ENCODE data around the gene TTLL11. TPM values are rescaled to one million over a fixed set of nuclear protein-coding genes. Genes with fewer than 3 reads are reported as not detected.

The TTLL11 gene
- total RNA-seq, 1 experiment from 2014 or later, result 2.5 TPM

DNA sequence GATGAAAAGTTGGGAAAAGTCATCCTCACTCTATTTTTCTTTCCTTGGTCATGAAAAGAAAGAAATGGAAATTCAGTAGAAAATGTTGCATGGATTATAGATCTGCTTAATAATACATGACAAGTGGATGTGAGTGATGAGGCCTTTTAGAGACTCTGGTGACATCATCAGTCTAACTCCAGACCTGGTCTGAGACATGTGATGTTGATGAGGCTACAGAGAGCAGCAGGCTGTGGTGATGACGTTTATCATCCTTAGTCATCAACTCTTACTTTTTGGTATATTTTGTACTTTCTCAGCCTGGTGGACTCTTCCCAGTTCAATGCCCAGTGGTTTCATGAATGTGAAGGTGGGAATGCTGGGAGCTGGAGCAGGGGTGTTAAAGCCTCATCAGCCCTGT, 116.4 kb downstream of the TTLL11 start:
- DNase-seq (ENCODE audit: low spot score), result no peak

DNA sequence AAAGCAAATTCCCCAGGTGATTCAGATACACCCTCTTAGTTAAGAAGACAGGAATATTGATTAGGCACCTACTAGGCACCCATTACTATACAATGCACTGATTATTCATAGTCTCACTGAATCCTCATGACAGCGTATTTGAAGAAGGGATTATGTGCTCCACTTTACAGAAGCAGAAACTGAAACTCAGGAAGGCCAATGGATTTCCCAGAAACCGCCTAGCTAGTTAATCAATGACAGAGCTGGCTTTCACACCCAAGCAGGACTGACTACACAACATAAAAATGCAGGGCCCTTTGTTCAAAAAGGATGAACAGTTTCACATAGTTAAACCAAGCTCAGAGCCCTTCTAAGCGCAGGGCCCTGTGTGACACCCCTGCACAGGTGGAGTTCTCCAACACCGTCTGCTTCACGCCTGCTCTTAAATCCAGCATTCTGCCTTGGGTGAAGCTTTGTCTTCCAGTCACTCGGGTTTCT, 117.3 kb downstream of the TTLL11 start:
- DNase-seq (ENCODE audit: low spot score), result peak; percentile 49

DNA sequence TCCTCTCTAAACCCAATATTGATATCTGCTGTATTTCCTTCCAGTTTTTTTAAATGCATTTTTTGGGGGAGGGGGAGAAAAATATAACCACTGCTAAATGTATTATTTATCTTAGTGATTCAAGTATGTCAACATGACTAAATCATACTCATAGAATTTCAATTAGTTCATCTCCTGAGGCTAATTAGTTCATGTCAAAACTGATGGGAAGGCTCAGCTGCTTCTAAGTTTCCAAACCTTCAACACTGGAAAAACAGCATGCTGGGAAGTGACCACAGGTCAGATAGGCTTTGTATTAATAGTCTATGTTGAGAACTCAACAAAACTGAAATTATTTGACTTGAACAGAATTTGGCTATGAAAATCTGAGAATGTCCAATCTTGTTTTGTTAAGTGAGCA, 118.7 kb downstream of the TTLL11 start:
- no peak for DNase-seq (ENCODE audit: low spot score)

DNA sequence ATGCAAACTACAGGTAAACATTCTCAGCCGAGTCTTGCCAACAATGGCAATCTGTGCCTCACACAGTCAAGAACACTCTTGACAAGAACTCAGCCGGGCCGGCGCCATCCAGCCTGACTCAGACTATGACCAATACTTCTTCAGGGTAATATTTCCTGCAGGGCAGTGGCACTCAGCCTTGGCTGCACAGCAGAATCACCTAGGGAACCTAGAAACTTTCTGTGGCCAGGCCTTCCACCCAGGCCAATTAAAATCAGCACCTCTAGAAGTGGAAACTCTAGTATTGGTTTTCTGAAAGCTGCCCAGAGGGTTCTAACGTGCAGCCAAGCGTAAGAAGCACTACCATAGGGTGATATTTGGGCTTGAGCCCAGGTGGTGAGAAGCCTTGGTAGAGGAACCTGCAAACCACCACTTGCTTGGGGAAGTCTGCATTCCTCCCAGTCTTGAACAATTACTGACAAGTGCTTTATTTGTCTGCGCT, 120.6 kb downstream of the TTLL11 start:
- DNase-seq (ENCODE audit: low spot score), result no peak

DNA sequence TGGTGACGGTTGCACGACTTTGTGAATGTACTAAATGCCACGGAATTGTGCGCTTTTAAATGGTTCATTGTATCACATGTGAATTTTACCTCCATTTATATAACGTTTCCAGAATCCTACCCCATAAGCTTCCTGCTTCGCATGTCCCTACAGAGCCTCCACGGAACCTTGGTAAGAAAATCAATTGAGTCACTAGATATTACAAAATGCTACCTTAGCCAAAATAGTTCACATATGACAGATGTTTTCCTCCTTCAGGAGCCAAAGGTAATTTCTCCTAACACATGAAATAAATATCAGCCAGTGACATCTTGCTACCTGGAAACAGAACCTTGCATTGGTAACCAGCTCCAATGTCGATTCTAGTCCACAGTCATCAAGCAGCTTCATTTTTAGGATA, 125.1 kb downstream of the TTLL11 start:
- no peak for DNase-seq (ENCODE audit: low spot score)

DNA sequence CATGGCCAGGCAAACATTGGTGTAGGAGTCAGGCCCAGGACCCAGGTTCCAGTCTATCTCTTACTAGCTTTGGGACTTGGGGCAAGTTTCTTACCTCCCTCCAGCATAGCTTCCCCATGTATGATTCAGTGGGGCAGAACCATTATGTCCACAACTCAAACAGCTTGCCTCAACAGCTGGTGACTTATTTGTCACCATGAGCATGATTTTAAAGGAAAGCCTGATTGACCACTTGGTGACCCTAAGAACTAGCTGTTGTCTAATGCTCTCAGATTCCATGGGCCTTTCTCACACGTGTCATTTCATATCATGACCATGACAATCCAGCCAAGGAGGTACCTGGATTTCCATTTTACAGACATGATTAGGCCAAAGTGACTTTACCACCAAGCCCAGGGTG, 126.4 kb downstream of the TTLL11 start:
- no peak for DNase-seq (ENCODE audit: low spot score)

DNA sequence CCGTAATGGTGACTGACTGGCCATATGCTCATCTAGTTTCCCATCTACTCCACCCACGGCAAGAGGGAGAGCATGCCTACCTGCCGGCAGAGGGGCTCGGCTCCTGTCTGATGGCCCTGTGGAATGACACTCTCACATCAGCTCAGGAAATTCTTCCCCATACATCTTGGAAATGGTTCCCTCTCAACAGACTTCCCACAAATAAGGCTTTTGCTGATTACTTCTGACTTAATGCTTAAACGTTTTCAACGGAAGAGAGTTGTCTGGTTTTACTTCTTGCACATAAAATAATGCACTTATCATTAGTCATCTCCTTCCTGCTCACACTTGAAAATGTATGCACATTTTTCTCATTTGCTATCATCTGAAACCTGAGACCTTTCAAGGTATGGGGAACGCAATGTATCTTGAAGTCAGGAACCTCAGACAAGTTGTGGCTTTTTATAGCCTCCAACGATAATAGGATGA, 129.5 kb downstream of the TTLL11 start:
- no peak for DNase-seq (ENCODE audit: low spot score)

DNA sequence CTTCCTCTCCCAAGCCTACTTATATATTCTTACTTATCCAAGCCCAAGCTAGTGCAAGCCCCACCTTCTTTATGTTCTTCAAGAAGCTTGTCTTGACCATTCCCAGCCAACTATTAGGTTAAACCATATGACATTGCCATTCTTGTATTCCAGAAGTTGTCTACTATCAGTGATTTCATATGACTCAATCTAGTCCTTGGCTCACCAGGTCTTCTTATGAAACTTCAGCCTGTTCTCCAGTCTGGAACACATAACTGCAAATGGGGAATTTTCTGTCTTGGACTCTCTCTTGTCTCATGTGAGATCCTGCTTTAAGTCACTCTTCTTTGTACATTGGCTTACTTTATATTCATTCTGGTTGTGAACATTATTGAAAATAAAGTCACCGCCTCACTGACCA, 130.7 kb downstream of the TTLL11 start:
- DNase-seq (ENCODE audit: low spot score), result no peak

DNA sequence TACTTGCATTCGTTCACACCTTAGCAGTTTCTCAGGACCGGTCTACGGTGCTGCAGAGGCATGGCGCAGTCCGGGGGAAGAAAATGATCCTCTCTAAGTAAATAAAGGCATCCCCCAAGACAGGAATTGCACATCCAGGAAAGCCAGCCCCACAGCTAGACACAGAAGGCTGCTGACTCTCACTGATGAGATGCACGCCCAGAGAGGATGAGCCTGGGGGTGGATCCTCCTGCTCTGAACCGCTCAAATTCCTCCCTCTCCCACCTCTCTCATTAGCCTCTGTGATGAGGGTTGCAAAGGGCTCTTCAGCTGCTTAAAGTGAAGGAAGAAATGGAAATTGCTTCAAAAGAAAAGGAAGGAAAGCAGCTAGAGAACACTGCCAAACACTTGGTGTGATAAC, 132.4 kb downstream of the TTLL11 start:
- no peak for DNase-seq (ENCODE audit: low spot score)

DNA sequence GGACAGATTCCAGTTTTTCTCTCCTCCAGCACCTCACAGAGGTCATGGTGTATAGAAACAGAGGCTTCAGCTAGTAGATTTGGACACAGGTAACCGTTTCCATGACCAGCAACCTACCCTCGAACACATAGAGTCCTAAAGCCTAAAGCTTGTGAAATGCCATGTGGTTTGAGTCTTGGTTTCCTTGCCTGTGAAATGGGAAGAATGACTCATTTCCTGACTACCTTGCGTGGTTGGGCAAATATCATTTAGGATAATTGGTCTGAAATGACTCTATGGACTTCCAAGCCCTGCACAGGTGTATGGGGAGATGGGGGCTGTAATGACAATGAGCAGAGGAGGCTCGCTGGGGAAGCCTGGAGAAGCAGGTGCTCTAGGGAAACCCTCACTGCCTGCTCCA, 134.6 kb downstream of the TTLL11 start:
- DNase-seq (ENCODE audit: low spot score), result no peak

DNA sequence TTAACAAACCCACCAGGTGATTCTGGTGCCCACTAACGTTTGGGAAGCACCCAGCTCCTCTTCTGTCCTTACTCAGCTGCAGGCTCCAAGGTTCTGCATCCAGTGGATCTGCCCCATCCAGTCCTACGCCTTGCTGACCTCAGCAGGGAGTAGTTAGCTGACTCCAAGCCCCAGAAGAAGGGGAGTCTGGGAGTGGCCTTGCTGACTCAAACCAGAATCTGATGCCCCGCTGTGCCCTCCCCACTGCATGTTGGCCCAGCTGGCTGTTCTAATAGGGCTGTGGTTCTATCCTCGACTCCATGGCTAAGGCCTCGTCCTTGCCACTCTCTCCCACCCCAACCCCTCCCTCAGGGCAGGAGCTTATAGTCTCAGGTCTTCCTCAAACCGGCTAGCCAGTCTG, 136.3 kb downstream of the TTLL11 start:
- no peak for DNase-seq (ENCODE audit: low spot score)

DNA sequence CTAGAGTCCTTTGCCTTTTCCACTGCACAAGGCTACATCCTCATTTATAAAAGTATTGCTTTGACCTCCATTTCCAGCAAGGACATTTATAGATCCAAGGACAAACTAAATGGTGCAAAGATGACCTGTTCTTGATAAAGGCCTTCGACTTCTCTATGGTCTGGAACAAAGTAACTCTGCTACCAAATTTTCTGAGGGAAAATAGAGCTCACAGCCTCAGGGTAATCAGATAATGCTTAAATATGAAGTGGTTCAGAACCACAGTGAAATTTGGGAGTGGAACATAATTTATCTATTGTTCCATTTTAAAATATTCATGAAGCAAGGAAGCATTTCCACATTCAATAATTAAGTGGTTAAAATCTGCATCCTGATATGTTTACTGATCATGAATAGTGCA, 137.5 kb downstream of the TTLL11 start:
- no peak for DNase-seq (ENCODE audit: low spot score)

DNA sequence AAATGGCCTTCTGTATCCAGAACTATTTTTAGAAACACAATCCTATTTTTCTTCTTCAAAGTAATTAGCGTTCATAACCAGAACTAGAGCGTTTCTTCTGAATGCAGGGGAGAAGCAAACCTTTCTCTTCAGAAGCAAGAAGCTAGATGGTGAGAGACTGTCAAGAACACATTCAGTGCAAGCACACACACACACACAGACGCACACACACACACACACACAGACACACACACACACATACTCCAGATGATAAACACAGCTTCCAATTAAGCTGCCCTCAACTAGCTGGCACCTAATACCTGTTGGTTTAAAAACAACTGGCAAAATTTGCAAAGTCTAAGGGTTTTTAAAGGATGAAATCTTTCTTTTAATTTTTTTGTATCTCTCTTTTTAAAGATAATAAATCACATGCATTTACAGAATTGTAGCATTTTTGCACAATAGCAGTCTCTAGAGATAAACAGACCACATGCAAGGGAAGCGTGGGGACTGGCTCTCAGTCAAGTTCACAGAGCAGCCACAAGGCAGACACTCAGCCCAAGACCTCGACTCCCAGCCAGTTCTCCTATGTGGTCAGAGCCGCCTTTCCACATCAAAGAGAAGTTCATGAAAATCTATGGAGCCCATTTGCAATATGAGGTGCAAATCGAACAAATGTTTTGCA, 138.5 kb downstream of the TTLL11 start:
- DNase-seq (ENCODE audit: low spot score), result no peak

DNA sequence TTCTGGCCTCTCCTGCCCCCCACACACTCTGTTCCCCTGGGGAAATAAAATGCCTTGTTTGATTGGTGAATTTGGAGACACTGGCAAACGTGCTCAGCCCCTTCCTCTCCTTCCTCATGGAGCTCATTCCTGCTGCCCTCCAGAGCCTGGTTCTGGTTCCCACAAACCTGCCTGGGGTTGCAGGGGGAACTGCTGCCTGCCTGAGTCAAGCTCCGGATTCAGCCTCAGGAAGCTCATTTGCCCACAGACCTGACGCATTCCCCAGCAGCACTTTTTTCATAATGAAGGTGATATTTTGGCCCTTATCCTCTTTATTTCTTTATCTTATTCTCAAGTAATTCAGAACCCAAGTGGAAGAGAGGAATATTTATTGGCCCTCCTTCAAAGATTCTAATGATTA, 140.5 kb downstream of the TTLL11 start:
- DNase-seq (ENCODE audit: low spot score), result no peak

DNA sequence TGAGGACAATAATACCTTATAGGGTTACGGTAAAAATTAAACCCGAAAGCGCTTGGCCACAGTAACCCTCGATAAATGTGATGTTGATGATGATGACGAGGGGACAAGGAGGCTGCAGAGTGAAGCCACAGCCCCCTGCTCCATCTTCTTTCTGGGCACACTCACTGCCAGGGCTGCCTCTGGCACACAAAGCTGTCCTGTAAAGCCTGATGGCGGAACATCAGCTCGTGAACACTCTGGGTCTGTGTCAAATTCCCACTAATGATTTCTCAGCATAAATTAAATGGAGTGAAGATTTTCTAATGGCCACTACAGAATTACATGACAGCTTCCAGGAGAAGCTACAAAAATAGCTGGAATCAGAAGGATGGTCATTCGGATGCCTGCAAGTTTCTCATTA, 142.2 kb downstream of the TTLL11 start:
- DNase-seq (ENCODE audit: low spot score), result no peak

DNA sequence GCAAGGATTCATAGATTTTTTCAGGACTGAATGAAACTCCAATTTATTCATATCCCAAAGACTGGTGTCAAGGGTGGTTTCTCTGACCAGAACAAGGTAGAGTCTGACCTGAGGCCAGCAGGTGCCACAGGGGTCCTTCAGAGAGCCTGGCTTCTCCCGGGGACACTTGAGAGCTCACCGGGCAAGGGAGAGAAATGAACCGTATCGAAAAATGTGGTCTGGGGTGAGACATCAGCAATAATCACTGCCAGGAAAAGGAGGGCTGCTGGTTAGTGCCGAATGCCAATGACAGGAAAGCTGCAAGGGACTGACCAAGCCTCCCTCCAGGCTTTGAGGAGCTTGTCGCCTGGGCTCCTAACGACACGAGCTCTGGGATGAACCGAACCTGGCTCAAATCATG, 142.7 kb downstream of the TTLL11 start:
- no peak for DNase-seq (ENCODE audit: low spot score)

DNA sequence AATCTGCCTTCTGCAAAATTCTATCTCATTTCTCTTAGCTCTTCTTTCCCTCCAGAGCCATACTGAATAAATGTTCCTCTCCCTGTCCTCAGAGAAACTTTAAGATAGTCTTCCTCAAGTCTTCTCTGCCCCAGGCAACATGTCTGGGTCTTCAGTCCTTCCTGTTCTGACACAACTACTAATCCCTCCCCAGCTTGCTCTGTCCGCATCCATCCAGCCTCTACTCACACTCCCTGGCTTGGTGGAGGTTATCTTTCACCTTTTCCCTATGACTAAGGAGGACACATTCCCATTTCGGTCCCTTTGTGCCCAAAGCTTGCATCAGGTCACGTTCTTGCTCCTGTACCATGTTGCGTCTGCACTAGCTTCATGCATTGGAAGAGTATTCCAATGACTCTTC, 143.3 kb downstream of the TTLL11 start:
- DNase-seq (ENCODE audit: low spot score), result no peak

DNA sequence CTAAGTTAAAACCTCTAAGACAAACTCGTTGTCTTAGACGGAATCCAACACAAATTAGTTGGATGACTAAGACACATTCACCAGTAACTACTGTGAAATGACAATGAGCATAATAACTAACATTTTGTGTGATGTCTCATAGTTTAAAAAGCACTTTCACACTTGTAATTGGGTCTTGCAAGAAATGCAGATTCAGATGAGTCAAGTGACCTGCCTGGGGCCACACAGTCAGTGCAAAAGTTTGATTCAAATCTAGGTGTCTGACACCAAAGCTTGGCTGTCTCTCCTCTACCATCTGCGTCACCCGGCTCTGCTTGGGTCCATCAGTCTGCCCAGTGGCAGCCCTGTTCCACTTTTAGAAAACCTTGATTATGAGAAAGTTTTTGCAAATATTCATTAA, 143.7 kb downstream of the TTLL11 start:
- DNase-seq (ENCODE audit: low spot score), result no peak

DNA sequence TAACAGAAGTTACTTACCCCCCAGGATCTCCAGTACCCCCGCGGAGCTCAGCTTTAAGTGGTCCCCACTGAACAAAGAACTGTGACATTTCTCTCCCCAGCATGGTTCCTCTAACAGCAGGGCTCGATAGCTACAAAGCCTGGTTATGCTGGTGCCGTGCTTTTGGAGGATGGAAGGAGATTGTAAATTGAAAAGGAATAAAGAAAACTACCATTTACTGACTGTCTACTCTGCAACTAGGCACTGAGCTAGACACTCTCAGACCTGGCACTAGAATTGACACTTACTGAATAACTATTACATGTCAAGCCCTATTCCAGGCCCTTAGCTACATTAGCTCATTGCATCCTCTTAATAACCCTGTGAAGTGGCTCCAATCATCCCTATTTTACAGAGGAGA, 145.3 kb downstream of the TTLL11 start:
- no peak for DNase-seq (ENCODE audit: low spot score)

DNA sequence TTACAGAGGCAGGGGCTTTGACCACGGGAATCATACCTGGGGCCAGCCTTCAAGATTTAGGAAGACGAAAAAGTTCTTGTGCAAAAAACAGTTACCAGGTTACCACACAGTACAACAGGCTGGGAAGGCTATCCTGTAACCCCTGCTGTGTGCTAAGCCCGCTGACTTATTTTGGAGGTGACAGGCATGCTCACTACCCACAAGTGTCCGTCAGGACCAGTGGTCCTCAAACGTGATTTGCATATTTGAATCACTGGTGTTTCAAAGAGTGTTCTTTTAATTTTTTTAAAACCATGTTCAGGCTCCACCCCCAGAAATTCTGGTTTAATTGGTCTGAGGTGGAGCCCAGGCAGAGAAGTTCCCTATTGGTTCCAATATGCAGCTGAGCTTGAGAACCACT, 146.6 kb downstream of the TTLL11 start:
- no peak for DNase-seq (ENCODE audit: low spot score)

DNA sequence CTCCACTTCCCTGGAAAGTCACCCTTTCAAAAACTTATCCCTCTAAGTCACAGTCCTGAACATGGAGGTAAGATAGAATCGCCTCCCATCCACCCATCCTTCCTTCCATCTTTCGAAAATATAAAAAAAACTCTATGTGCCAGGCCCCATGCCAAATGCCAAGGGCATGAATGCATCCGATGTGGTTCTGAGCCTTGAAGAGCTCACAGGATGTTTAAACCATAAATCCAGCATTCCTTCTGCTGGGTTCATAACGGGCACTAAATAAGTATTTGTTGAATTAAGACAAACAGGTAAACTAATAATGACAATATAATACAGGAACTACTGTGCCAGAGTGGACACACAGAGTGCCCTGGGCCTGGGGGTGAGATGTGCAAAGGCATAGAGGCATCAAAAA, 147.3 kb downstream of the TTLL11 start:
- DNase-seq (ENCODE audit: low spot score), result no peak

DNA sequence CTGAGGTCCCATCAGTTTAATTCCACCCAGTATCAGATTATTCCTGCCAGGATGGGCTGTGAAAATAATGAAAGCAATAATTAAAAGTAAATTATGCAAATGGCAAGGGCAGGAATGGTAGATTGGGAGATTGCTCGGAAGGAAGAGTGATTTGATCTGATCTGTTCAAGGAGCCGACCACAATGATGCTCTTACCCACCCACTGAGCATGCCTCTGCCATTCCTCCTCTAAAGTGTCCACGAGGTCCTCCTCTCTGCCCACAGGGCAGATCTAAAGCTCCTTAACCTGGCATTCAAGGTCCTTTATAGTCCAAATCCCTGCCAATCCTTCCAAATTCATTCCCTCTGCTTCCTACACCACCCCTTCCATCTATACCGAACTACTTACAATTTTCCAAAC, 147.8 kb downstream of the TTLL11 start:
- no peak for DNase-seq (ENCODE audit: low spot score)

DNA sequence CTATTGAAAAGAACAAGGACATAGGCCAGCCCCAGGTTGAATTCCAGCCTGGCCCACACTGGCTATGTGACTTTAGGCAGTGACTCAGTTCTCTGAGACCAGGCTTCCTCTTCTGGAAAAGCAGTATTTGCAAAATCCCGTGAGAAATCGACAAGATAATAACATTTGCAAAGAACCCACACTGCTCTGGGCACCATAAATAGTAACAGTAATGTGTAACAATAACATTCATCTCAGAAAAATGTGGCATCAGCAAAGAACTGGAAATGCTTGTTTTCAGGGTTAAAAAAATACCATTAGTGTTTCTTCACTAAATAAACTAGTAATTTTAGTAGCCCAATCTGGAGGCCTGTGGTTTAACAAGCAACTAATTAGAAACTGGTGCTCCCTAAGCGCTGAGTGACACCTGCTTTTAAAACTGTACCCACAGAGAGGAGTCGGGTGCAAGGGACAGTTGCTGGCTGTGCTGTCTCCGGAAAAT, 148.4 kb downstream of the TTLL11 start:
- DNase-seq (ENCODE audit: low spot score), result no peak

DNA sequence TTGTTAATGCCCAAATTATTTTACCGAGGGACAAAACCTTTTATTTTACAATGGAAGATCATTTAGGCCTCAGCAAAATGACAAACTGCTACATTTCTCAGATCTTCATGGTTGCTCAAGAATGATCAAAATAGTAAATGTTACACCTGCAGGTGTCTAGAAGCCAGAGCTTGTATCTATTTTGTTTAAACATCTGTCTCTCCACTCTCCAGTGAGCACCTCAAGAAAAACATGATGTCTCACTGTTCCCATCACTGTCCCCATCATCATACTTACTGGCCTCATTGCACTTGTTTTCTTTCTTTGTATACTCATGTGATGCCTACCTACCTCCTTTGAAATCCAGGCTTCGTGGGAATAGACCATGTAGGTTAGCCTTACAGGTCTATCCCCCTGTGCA, 149.6 kb downstream of the TTLL11 start:
- no peak for DNase-seq (ENCODE audit: low spot score)

Data from HT-29 (cell line).